H9 (cell line): ENCODE results near the gene CELF1. TPM values are rescaled to one million over a fixed set of nuclear protein-coding genes. Genes with fewer than 3 reads are reported as not detected.

Experiments
- DNase-seq: peaks from one replicate; pipeline ENCODE4 v3.0.0-alpha.2; 2017
- H2AFZ ChIP-seq: one replicate; pipeline ENCODE4 v1.6.1; 2013; ENCODE audit warnings: mild to moderate bottlenecking, low read length, control low read depth, moderate library complexity
- H2AK5ac ChIP-seq: 2 replicates; pipeline ENCODE4 v1.6.1; 2013; ENCODE audit warnings: low read length, control low read depth, mixed read lengths; ENCODE audit not compliant: insufficient read length
- H2BK120ac ChIP-seq: one replicate; pipeline ENCODE4 v1.6.1; 2013; ENCODE audit warnings: low read depth, mild to moderate bottlenecking, low read length, control low read depth, inconsistent platforms; ENCODE audit not compliant: poor library complexity, severe bottlenecking
- H2BK12ac ChIP-seq: 2 replicates; pipeline ENCODE4 v1.6.1; 2013; ENCODE audit warnings: low read length, control low read depth, mixed read lengths, low read depth; ENCODE audit not compliant: insufficient read length
- H2BK15ac ChIP-seq: 2 replicates; pipeline ENCODE4 v1.6.1; 2013; ENCODE audit warnings: low read depth, low read length, control low read depth
- H2BK20ac ChIP-seq: one replicate; pipeline ENCODE4 v1.6.1; 2013; ENCODE audit warnings: low read depth, mild to moderate bottlenecking, low read length, control low read depth, inconsistent platforms; ENCODE audit not compliant: poor library complexity, severe bottlenecking
- H2BK5ac ChIP-seq: 2 replicates; pipeline ENCODE4 v1.6.1; 2013; ENCODE audit warnings: low read length, control low read depth, mixed read lengths; ENCODE audit not compliant: insufficient read length
- H3K14ac ChIP-seq: 2 replicates; pipeline ENCODE4 v1.6.1; 2013; ENCODE audit warnings: low read length, control low read depth; ENCODE audit not compliant: insufficient read depth
- H3K18ac ChIP-seq: 2 replicates; pipeline ENCODE4 v1.6.1; 2013; ENCODE audit warnings: low read depth, mild to moderate bottlenecking, mixed read lengths, low read length, control low read depth; ENCODE audit not compliant: insufficient read length
- H3K23ac ChIP-seq: 2 replicates; pipeline ENCODE4 v1.6.1; 2013; ENCODE audit warnings: low read length, control low read depth, mixed read lengths, low read depth; ENCODE audit not compliant: insufficient read length
- H3K23me2 ChIP-seq: 2 replicates; pipeline ENCODE4 v1.6.1; 2013; ENCODE audit warnings: low read depth, mild to moderate bottlenecking, mixed read lengths, low read length, control low read depth; ENCODE audit not compliant: insufficient read length, poor library complexity, severe bottlenecking
- H3K27ac ChIP-seq: 2 replicates; pipeline ENCODE4 v1.5.1; 2013; ENCODE audit warnings: low read length, control low read depth, mixed read lengths, low read depth; ENCODE audit not compliant: insufficient read length
- H3K27me3 ChIP-seq: 2 replicates; pipeline ENCODE4 v1.6.1; 2013; ENCODE audit warnings: low read length, control low read depth, inconsistent platforms; ENCODE audit not compliant: insufficient read depth
- H3K4ac ChIP-seq: 2 replicates; pipeline ENCODE4 v1.6.1; 2013; ENCODE audit warnings: low read depth, mild to moderate bottlenecking, control low read depth, inconsistent platforms, low read length, moderate library complexity
- H3K4me1 ChIP-seq: 2 replicates; pipeline ENCODE4 v1.6.1; 2013; ENCODE audit warnings: low read length, control low read depth, inconsistent platforms; ENCODE audit not compliant: insufficient read depth
- H3K4me2 ChIP-seq: 2 replicates; pipeline ENCODE4 v1.6.1; 2013; ENCODE audit warnings: low read length, control low read depth, mixed read lengths; ENCODE audit not compliant: insufficient read length, insufficient read depth
- H3K56ac ChIP-seq: 2 replicates; pipeline ENCODE4 v1.6.1; 2013; ENCODE audit warnings: low read depth, mild to moderate bottlenecking, mixed read lengths, low read length, control low read depth; ENCODE audit not compliant: insufficient read length
- H3K79me1 ChIP-seq: 2 replicates; pipeline ENCODE4 v1.6.1; 2013; ENCODE audit warnings: low read depth, mild to moderate bottlenecking, moderate library complexity, low read length, control low read depth, inconsistent platforms; ENCODE audit not compliant: insufficient read depth, poor library complexity, severe bottlenecking
- H3K79me2 ChIP-seq: 2 replicates; pipeline ENCODE4 v1.6.1; 2013; ENCODE audit warnings: low read length, control low read depth, inconsistent platforms; ENCODE audit not compliant: insufficient read depth
- H3K9ac ChIP-seq: 2 replicates; pipeline ENCODE4 v1.6.1; 2013; ENCODE audit warnings: low read length, control low read depth, mixed read lengths; ENCODE audit not compliant: insufficient read length; ENCODE audit errors: extremely low read depth
- H3K9me3 ChIP-seq: one replicate; pipeline ENCODE4 v1.6.1; 2013; ENCODE audit warnings: low read depth, low read length, inconsistent platforms; ENCODE audit not compliant: control insufficient read depth
- H3T11ph ChIP-seq: one replicate; pipeline ENCODE4 v1.6.1; 2013; ENCODE audit warnings: mild to moderate bottlenecking, low read length, control low read depth, inconsistent platforms
- H4K20me1 ChIP-seq: one replicate; pipeline ENCODE4 v1.6.1; 2013; ENCODE audit not compliant: control insufficient read depth, insufficient read length, insufficient read depth
- H4K5ac ChIP-seq: 2 replicates; pipeline ENCODE4 v1.6.1; 2013; ENCODE audit warnings: low read depth, mild to moderate bottlenecking, mixed read lengths, low read length, control low read depth; ENCODE audit not compliant: insufficient read length
- H4K8ac ChIP-seq: replicated peaks from 2 replicates; pipeline ENCODE4 v1.6.1; 2013; ENCODE audit warnings: low read length, control low read depth, mixed read lengths, low read depth; ENCODE audit not compliant: insufficient read length
- H4K91ac ChIP-seq: 2 replicates; pipeline ENCODE4 v1.6.1; 2013; ENCODE audit warnings: low read depth, mild to moderate bottlenecking, moderate library complexity, mixed read lengths, low read length, control low read depth; ENCODE audit not compliant: insufficient read length
- H3K27ac Mint-ChIP-seq, 3 experiments: 2 replicates in 2 of 3; 3 replicates in 1 of 3; pipeline ENCODE4 v1.8.0; 2020 to 2021; ENCODE audit warnings: mixed read lengths in 3 of 3, mild to moderate bottlenecking in 1 of 3, moderate library complexity in 1 of 3
- H3K27me3 Mint-ChIP-seq: 2 replicates; pipeline ENCODE4 v1.8.0; 2021; ENCODE audit warnings: low read depth, mild to moderate bottlenecking, moderate library complexity, mixed read lengths
- H3K36me3 Mint-ChIP-seq, 3 experiments: 2 replicates in 2 of 3; 3 replicates in 1 of 3; pipeline ENCODE4 v1.8.0; 2020 to 2021; ENCODE audit warnings: low read depth in 3 of 3, mixed read lengths in 3 of 3; ENCODE audit not compliant: insufficient read depth in 1 of 3
- H3K4me1 Mint-ChIP-seq, 2 experiments: 2 replicates each; pipeline ENCODE4 v1.8.0; 2020; ENCODE audit warnings: mixed read lengths in 2 of 2
- H3K4me3 Mint-ChIP-seq, 2 experiments: 2 replicates in 1 of 2; 3 replicates in 1 of 2; pipeline ENCODE4 v1.8.0; 2020 to 2021; ENCODE audit warnings: mild to moderate bottlenecking in 2 of 2, mixed read lengths in 2 of 2, moderate library complexity in 1 of 2
- H3K9me3 Mint-ChIP-seq, 2 experiments: 2 replicates in 1 of 2; 3 replicates in 1 of 2; pipeline ENCODE4 v1.8.0; 2020; ENCODE audit warnings: mild to moderate bottlenecking in 2 of 2, mixed read lengths in 2 of 2, moderate library complexity in 1 of 2
- CTCF ChIP-seq: fragments of 200-600 bp; sonication (generic); conservative IDR thresholded peaks from 3 replicates; pipeline ENCODE4 v1.8.0; 2021; ENCODE audit warnings: antibody characterized with exemption, mild to moderate bottlenecking
- WGBS: extraction: QIAGEN DNeasy Blood & Tissue Kit; methylation state at CpG from one replicate; pipeline ENCODE4 v1.1.7; 2013; ENCODE audit warnings: missing lambda C conversion rate, low lambda C conversion rate, mixed read lengths; ENCODE audit not compliant: insufficient read length; ENCODE audit errors: extremely low coverage; 5-methylcytosine and 5-hydroxymethylcytosine counted together
- total RNA-seq: library from RNA; stranded (reverse); gene quantifications from 2 replicates; pipeline ENCODE4 v1.2.1, GENCODE V29; 2021

Gene CELF1
- total RNA-seq, 1 experiment from 2014 or later, result 211 TPM

- H2AK5ac ChIP-seq, result no peak overlapping the region
- no peak overlapping the region for H2BK15ac ChIP-seq
- no peaks in the 10 kb centered on the region for H3K27me3 Mint-ChIP-seq
- H3K79me1 ChIP-seq, result peaks cover 3% of the 10 kb centered on the region
- peaks cover 21 to 78% (median 70%) of the 10 kb centered on the region in 3 experiments for H3K36me3 Mint-ChIP-seq
- no peak for DNase-seq
- H3K9ac ChIP-seq, result no peak overlapping the region
- no peak overlapping the region for H3K18ac ChIP-seq
- H2BK120ac ChIP-seq, result no peak overlapping the region
- WGBS, result no CpG with 5 or more reads among the region's 1 CpG
- no peak overlapping the region for H3K27ac ChIP-seq
- no peak overlapping the region for H3K14ac ChIP-seq
- no peak overlapping the region for H2AFZ ChIP-seq
- H4K5ac ChIP-seq, result no peak overlapping the region
- H4K20me1 ChIP-seq, result no peaks in the 10 kb centered on the region
- H3K79me2 ChIP-seq, result no peaks in the 10 kb centered on the region; the same call in 1 of the 2 replicates
- H4K8ac ChIP-seq, result no peak overlapping the region
- H3K27ac Mint-ChIP-seq, result no peak overlapping the region
- TF ChIP-seq CTCF, result no peak
- H3K4me1 ChIP-seq, result no peaks in the 10 kb centered on the region
- no peak overlapping the region for H3T11ph ChIP-seq
- H3K4me3 Mint-ChIP-seq, result no peak overlapping the region
- H3K9me3 Mint-ChIP-seq, result no peaks in the 10 kb centered on the region
- no peak overlapping the region for H4K91ac ChIP-seq
- H2BK12ac ChIP-seq, result no peak overlapping the region
- H3K23me2 ChIP-seq, result no peaks in the 10 kb centered on the region
- H2BK5ac ChIP-seq, result no peak overlapping the region
- no peak overlapping the region for H3K4me2 ChIP-seq
- no peaks in the 10 kb centered on the region for H3K27me3 ChIP-seq
- H3K9me3 ChIP-seq, result no peaks in the 10 kb centered on the region
- no peak overlapping the region for H3K56ac ChIP-seq
- peaks cover under 1% of the 10 kb centered on the region in 2 experiments; a peak in 3 of 4 replicates for H3K4me1 Mint-ChIP-seq
- H3K4ac ChIP-seq, result no peak overlapping the region
- H2BK20ac ChIP-seq, result no peak overlapping the region
- no peak overlapping the region for H3K23ac ChIP-seq
Observed at GRCh38 chr11:47571895-47572294, 19.0 kb upstream of the CELF1 start.
